ENCODE measurements around the gene SGCA. TPM values are rescaled to one million over a fixed set of nuclear protein-coding genes. Genes with fewer than 3 reads are reported as not detected.

SGCA gene
- 1 to 10 TPM in 1 of 2 donors, under 1 TPM in 1; 0.89 to 5.5 TPM for total RNA-seq

DNA sequence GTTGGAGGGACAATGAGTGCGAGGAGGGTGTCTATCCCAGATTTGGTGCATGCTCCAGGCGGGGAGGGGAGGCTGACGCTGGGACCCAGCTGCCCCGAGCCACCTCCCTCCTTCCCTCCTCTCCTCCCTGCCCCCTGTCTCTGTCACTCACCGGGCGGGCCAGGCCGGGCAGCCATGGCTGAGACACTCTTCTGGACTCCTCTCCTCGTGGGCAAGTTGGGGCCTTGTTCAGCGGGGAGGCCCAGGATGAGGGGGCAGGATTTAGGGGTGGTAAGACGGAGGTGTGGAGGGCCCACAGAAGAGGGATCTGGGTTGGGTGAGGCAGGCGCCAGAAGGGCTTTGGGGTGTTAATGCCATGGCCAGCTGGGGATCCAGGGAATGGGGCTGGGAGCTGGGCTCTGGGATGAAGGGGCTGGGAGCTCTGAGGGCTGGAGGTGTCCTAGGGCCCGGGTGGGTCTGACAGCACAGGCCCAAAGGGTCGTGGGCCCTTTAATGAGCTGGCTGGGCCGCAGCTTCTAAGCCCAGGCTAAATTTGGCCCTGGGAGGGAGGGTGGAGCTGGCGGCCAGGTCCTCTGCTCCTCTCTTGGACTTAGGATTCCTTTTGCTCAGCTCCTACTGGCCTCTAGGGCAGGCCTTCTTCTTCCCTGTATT, at the start of gene SGCA:
SGCA (plus strand) TSS at position 139 of the 651 bp plus-strand sequence; CDS start at position 175, 36 bp downstream.
- H3K9ac ChIP-seq (ENCODE audit: low read depth in 2 of 2, low read length in 2 of 2), result no peak within 1 kb of the TSS
- H3K27me3 ChIP-seq, result no peaks in the 10 kb centered on the region
- no peaks in the 10 kb centered on the region for H3K36me3 ChIP-seq
- H3K9me3 ChIP-seq, result no peaks in the 10 kb centered on the region
- H3K4me3 ChIP-seq, result no peak within 1 kb of the TSS
- TF ChIP-seq, protein P1, sequence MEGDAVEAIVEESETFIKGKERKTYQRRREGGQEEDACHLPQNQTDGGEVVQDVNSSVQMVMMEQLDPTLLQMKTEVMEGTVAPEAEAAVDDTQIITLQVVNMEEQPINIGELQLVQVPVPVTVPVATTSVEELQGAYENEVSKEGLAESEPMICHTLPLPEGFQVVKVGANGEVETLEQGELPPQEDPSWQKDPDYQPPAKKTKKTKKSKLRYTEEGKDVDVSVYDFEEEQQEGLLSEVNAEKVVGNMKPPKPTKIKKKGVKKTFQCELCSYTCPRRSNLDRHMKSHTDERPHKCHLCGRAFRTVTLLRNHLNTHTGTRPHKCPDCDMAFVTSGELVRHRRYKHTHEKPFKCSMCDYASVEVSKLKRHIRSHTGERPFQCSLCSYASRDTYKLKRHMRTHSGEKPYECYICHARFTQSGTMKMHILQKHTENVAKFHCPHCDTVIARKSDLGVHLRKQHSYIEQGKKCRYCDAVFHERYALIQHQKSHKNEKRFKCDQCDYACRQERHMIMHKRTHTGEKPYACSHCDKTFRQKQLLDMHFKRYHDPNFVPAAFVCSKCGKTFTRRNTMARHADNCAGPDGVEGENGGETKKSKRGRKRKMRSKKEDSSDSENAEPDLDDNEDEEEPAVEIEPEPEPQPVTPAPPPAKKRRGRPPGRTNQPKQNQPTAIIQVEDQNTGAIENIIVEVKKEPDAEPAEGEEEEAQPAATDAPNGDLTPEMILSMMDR (IDR thresholded peaks at IDR 0.05), result no peak
- intact Hi-C loops (cut with DNase I), result no loop called here
- H3K27ac ChIP-seq, result no peak within 1 kb of the TSS
- DNase-seq, result no peak
- H3K4me1 ChIP-seq, result peaks cover 1% of the 10 kb centered on the region

DNA sequence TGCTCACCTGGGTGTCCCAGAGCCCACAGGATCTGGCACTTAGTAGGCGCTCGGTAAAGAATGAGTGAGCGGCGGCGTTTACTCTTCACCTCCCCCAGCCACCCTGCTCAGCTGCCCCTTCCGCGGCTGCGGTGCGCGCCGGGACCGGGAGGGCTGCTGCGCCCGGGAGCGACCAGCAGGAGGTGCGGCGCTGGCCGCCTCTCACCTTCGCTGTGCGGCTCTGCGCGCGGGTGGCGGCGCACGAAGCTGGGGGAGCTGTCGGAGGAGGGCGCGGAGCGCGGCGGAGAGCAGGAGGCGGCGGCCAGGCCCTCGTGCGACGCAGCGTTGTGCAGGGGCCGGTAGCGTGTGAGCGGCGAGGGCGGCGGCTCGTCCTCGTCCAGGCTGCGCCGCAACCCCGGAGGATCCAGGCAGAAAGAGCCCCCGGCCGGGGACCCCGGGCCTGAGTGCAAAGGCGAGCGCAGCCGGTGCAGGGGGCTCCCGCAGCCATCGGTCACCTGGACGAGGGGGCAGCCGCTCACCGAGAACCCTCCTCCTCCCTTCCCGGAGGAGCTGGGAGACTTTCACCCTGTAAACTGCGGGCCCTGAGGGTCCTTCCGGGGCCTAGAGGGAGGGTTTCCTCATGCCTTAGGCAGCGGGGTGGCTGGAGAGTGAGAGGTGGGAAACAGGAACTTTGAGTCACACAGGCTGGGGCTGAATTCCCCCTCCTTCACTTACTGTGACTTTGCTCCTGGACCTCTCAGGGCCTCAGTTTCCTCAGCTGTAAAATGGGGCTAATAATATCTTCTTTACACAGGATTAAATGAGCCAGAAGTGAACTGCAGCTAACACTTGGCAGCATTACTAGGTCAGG, 48.4 kb upstream of the SGCA start:
- H3K27ac ChIP-seq, result no peak overlapping the region
- peaks cover 9% of the 10 kb centered on the region for H3K27me3 ChIP-seq
- no peak overlapping the region for H3K4me3 ChIP-seq
- DNase-seq, result peak; percentile 49
- H3K4me1 ChIP-seq, result no peaks in the 10 kb centered on the region
- no peaks in the 10 kb centered on the region for H3K9me3 ChIP-seq
- TF ChIP-seq, protein P1 (IDR thresholded peaks at IDR 0.05), result peak; percentile 50
- no peak overlapping the region for H3K9ac ChIP-seq (ENCODE audit: low read depth in 2 of 2, low read length in 2 of 2)
- no peaks in the 10 kb centered on the region for H3K36me3 ChIP-seq
- intact Hi-C loops (cut with DNase I), result no loop called here

DNA sequence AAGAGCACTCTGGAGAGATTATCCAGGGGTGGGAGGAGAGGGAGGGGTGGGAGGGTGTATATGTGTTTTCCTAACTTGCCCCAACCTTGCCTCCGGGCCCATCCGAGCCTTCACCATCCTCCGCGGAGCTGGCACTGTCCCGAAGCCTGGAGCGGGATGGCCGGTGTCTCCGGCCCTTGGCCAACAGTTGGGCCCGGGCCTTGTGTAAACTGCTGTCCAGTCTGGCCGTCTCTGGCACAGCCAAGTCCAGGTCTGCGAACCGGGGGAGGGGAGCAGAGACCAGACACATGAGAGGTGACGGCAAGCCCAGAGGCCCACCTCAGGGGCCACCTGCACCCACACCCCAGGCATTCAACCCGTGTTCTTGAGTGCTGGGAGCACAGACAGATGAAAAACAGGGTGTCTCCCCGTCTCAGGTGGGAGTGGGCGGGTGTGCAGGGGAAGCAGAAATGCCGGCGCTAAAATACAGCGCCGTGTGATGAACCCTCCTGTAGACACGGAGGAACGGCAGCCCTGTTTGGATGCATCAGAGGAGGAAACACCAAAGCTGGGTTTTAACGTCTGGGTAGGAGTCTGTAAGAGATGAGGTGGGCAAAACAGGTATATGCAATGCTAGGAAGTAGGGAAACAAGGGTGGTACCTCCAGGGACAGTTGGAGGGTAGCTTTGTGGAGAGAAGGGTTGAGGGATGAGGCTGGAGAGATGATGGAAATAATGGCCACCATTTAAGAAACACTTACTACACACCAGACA, 47.6 kb upstream of the SGCA start:
- H3K36me3 ChIP-seq, result no peaks in the 10 kb centered on the region
- intact Hi-C loops (cut with DNase I), result no loop called here
- no peak overlapping the region for H3K9ac ChIP-seq (ENCODE audit: low read depth in 2 of 2, low read length in 2 of 2)
- H3K27me3 ChIP-seq, result peaks cover 9% of the 10 kb centered on the region
- H3K9me3 ChIP-seq, result no peaks in the 10 kb centered on the region
- no peaks in the 10 kb centered on the region for H3K4me1 ChIP-seq
- H3K27ac ChIP-seq, result no peak overlapping the region
- TF ChIP-seq, protein P1 (IDR thresholded peaks at IDR 0.05), result no peak
- no peak for DNase-seq
- H3K4me3 ChIP-seq, result no peak overlapping the region

DNA sequence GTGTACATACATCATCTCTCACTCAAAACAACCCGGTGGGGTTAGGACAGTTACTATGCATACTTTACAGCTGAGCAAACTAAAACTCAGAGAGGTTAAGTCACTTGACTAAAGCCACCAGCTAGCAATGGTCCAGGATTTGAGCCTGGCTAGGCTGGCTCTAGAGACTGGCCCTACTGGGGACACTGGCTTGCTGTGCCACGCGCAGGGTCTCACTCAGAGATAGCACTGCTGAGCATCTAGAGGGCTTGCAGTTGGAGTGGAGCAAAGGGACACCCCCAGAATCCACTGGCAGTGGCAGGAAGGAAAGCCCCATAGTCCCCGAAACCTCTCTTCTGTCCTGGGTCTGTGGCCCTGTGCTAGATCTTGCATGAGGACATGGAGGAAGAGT, 47.0 kb upstream of the SGCA start:
- H3K9ac ChIP-seq (ENCODE audit: low read depth in 2 of 2, low read length in 2 of 2), result no peak overlapping the region
- H3K4me1 ChIP-seq, result no peaks in the 10 kb centered on the region
- no peak overlapping the region for H3K27ac ChIP-seq
- intact Hi-C loops (cut with DNase I), result no loop called here
- H3K27me3 ChIP-seq, result peaks cover 9% of the 10 kb centered on the region
- no peaks in the 10 kb centered on the region for H3K9me3 ChIP-seq
- TF ChIP-seq, protein P1 (IDR thresholded peaks at IDR 0.05), result no peak
- H3K36me3 ChIP-seq, result no peaks in the 10 kb centered on the region
- DNase-seq, result no peak
- no peak overlapping the region for H3K4me3 ChIP-seq

DNA sequence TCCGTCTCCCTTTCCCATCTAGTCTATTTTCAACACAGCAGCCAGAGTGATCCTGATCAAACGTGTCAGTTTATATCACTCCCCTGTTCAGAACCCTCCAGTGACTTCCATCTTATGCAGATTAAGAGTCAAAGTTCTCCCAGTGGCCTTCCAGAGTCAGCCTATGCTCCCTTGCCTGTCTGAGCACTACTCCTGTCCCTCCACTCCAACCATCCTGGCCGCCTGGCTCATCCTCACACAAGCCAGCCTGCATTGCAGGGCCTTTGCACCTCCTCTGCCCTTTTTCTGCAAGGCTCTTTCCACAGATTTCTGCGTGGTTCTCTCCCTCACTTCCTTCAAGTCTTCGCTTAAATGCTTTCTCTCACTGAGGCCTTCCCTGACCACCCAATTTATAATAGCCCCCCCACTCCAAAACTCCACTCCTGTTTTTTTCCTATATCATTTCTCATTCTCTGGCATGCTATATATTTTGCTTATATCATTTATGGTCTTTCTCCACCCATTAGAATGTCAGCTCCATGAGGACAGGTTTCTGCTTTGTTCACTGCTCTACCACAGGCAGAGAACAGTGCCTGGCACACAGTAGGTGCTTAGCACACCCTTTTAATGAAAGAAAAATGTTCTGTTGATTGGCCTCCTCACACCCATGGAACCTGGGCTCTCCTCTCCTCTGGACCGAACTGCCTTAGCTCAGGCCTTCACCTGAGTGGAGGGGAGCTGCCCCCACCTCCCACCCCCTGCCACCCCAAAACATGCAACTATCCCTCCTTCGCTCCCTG, 45.1 kb upstream of the SGCA start:
- TF ChIP-seq, protein P1 (IDR thresholded peaks at IDR 0.05), result no peak
- H3K9ac ChIP-seq (ENCODE audit: low read depth in 2 of 2, low read length in 2 of 2), result peak overlapping the region in 1 of 2 donors; percentile 12
- no peaks in the 10 kb centered on the region for H3K4me1 ChIP-seq
- H3K4me3 ChIP-seq, result no peak overlapping the region
- H3K27me3 ChIP-seq, result peaks cover 9% of the 10 kb centered on the region
- no peaks in the 10 kb centered on the region for H3K36me3 ChIP-seq
- H3K9me3 ChIP-seq, result no peaks in the 10 kb centered on the region
- intact Hi-C loops (cut with DNase I), result no loop called here
- no peak for DNase-seq
- H3K27ac ChIP-seq, result no peak overlapping the region

All from colonic mucosa (tissue), 4 donors.